Mucosa of stomach (tissue), 1 donor: ENCODE results near the gene LRP8.

Experiments used
- H3K27me3 ChIP-seq: one replicate; pipeline ENCODE4 v1.7.0; 2013; ENCODE audit warnings: mild to moderate bottlenecking, low read length; ENCODE audit not compliant: control insufficient read depth, insufficient read depth
- H3K36me3 ChIP-seq: one replicate; pipeline ENCODE4 v1.7.0; 2013; ENCODE audit warnings: low read length; ENCODE audit not compliant: control insufficient read depth, insufficient read depth
- H3K4me1 ChIP-seq: one replicate; pipeline ENCODE4 v1.7.0; 2013; ENCODE audit warnings: mild to moderate bottlenecking, low read length; ENCODE audit not compliant: control insufficient read depth, insufficient read depth
- H3K4me3 ChIP-seq: one replicate; pipeline ENCODE4 v1.7.0; 2013; ENCODE audit warnings: low read length
- H3K9ac ChIP-seq: one replicate; pipeline ENCODE4 v1.7.0; 2013; ENCODE audit warnings: mild to moderate bottlenecking, low read length, moderate library complexity
- H3K9me3 ChIP-seq: one replicate; pipeline ENCODE4 v1.7.0; 2013; ENCODE audit warnings: mild to moderate bottlenecking, low read length, moderate library complexity; ENCODE audit not compliant: control insufficient read depth
- donor health status: Pancreatic carcinoma.

Gene LRP8

GRCh38 chr1:53314606-53315005 is 13.3 kb downstream of the LRP8 start:
- no peaks in the 10 kb centered on the region for H3K27me3 ChIP-seq
- peaks cover 10% of the 10 kb centered on the region for H3K4me1 ChIP-seq
- no peaks in the 10 kb centered on the region for H3K9me3 ChIP-seq
- H3K36me3 ChIP-seq = no peaks in the 10 kb centered on the region
- no peak overlapping the region for H3K9ac ChIP-seq
- no peak overlapping the region for H3K4me3 ChIP-seq

GRCh38 chr1:53314096-53314495 is 13.8 kb downstream of the LRP8 start:
- H3K9me3 ChIP-seq = no peaks in the 10 kb centered on the region
- no peak overlapping the region for H3K4me3 ChIP-seq
- H3K9ac ChIP-seq = no peak overlapping the region
- no peaks in the 10 kb centered on the region for H3K27me3 ChIP-seq
- H3K4me1 ChIP-seq = peaks cover 10% of the 10 kb centered on the region
- no peaks in the 10 kb centered on the region for H3K36me3 ChIP-seq

GRCh38 chr1:53313556-53313955 is 14.3 kb downstream of the LRP8 start:
- peaks cover 10% of the 10 kb centered on the region for H3K4me1 ChIP-seq
- H3K4me3 ChIP-seq = no peak overlapping the region
- no peaks in the 10 kb centered on the region for H3K27me3 ChIP-seq

GRCh38 chr1:53311702-53312305 is 16.1 kb downstream of the LRP8 start:
- H3K4me1 ChIP-seq = peaks cover 10% of the 10 kb centered on the region
- no peaks in the 10 kb centered on the region for H3K27me3 ChIP-seq
- no peak overlapping the region for H3K9ac ChIP-seq
- H3K9me3 ChIP-seq = no peaks in the 10 kb centered on the region
- no peak overlapping the region for H3K4me3 ChIP-seq
- H3K36me3 ChIP-seq = no peaks in the 10 kb centered on the region

More at GRCh38 chr1:53313556-53313955, 14.3 kb downstream of the LRP8 start:
- no peak overlapping the region for H3K9ac ChIP-seq
- H3K36me3 ChIP-seq = no peaks in the 10 kb centered on the region
- H3K9me3 ChIP-seq = no peaks in the 10 kb centered on the region

- H3K9ac ChIP-seq = no peak overlapping the region
- H3K4me1 ChIP-seq = peaks cover 9% of the 10 kb centered on the region
- no peaks in the 10 kb centered on the region for H3K27me3 ChIP-seq
Measured at GRCh38 chr1:53310847-53311681, 16.8 kb downstream of the LRP8 start.

GRCh38 chr1:53309802-53310201 is 18.1 kb downstream of the LRP8 start:
- Histone ChIP-seq H3K4me1 (no peaks in the 10 kb centered on the region), H3K27me3 (no peaks in the 10 kb centered on the region), H3K36me3 (no peaks in the 10 kb centered on the region), H3K9me3 (no peaks in the 10 kb centered on the region), H3K9ac (no peak overlapping the region), H3K4me3 (no peak overlapping the region)

More at GRCh38 chr1:53310847-53311681, 16.8 kb downstream of the LRP8 start:
- H3K9me3 ChIP-seq = no peaks in the 10 kb centered on the region
- H3K36me3 ChIP-seq = no peaks in the 10 kb centered on the region
- H3K4me3 ChIP-seq = no peak overlapping the region

- Histone ChIP-seq H3K9ac (no peak overlapping the region), H3K36me3 (no peaks in the 10 kb centered on the region), H3K9me3 (no peaks in the 10 kb centered on the region), H3K4me1 (no peaks in the 10 kb centered on the region), H3K4me3 (no peak overlapping the region), H3K27me3 (no peaks in the 10 kb centered on the region)
Measured at GRCh38 chr1:53308506-53308905, 19.4 kb downstream of the LRP8 start.

GRCh38 chr1:53307037-53307436 is 20.8 kb downstream of the LRP8 start:
- Histone ChIP-seq H3K27me3 (no peaks in the 10 kb centered on the region), H3K36me3 (no peaks in the 10 kb centered on the region), H3K4me1 (no peaks in the 10 kb centered on the region), H3K9ac (no peak overlapping the region), H3K9me3 (no peaks in the 10 kb centered on the region), H3K4me3 (no peak overlapping the region)

GRCh38 chr1:53306168-53306567 is 21.7 kb downstream of the LRP8 start:
- H3K4me1 ChIP-seq = no peaks in the 10 kb centered on the region

GRCh38 chr1:53305650-53306049 is 22.2 kb downstream of the LRP8 start:
- H3K36me3 ChIP-seq = no peaks in the 10 kb centered on the region
- no peak overlapping the region for H3K9ac ChIP-seq
- no peaks in the 10 kb centered on the region for H3K9me3 ChIP-seq
- H3K4me1 ChIP-seq = no peaks in the 10 kb centered on the region
- no peak overlapping the region for H3K4me3 ChIP-seq
- H3K27me3 ChIP-seq = no peaks in the 10 kb centered on the region

More at GRCh38 chr1:53306168-53306567, 21.7 kb downstream of the LRP8 start:
- Histone ChIP-seq H3K4me3 (no peak overlapping the region), H3K27me3 (no peaks in the 10 kb centered on the region), H3K36me3 (no peaks in the 10 kb centered on the region), H3K9me3 (no peaks in the 10 kb centered on the region), H3K9ac (no peak overlapping the region)

- Histone ChIP-seq H3K4me3 (no peak overlapping the region), H3K4me1 (no peaks in the 10 kb centered on the region), H3K9ac (no peak overlapping the region), H3K9me3 (no peaks in the 10 kb centered on the region), H3K36me3 (no peaks in the 10 kb centered on the region), H3K27me3 (no peaks in the 10 kb centered on the region)
Measured at GRCh38 chr1:53304527-53304926, 23.3 kb downstream of the LRP8 start.

GRCh38 chr1:53303726-53304515 is 23.9 kb downstream of the LRP8 start:
- H3K4me1 ChIP-seq = no peaks in the 10 kb centered on the region
- no peaks in the 10 kb centered on the region for H3K27me3 ChIP-seq
- no peak overlapping the region for H3K9ac ChIP-seq
- no peaks in the 10 kb centered on the region for H3K9me3 ChIP-seq
- no peaks in the 10 kb centered on the region for H3K36me3 ChIP-seq
- H3K4me3 ChIP-seq = no peak overlapping the region
